Measurements from ENCODE around the gene ZMIZ1. TPM values are rescaled to one million over a fixed set of nuclear protein-coding genes. Genes with fewer than 3 reads are reported as not detected.
A peak's percentile ranks its signal among the peaks of the same experiment; 100 is the strongest.

Gene ZMIZ1
- total RNA-seq, 1 donor from 2014 or later = 84.7 TPM

DNA sequence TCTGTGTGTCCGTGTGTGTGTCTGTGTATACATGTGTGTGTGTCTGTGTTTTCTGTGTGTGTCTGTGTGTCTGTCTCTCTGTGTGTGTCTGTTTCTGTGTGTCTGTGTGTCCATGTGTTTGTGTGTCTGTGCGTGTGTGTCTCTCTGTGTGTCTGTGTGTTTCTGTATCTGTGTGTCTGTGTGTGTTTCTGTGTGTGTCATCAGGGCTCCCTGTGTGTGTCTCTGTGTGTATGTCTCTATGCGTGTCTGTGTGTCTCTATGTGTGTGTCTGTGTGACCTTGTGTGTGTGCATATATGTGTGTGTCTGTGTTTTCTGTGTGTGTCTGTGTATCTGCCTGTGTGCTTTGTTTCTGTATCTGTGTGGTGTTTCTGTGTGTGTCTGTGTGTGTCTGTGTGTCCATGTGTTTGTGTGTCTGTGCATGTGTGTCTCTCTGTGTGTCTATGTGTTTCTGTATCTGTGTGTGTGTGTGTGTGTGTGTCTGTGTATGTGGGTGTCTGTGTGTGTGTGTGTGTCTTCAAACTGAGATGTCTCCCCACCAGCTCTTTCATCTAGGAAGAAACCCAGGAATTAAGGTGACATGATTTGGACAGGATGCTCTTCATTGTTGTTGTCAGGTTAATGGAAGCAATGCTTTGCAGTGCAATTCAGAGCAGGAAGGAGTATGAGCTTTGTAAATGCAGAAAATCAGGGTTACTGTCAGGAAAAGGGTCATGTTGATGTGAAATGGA is 257.8 kb downstream of the ZMIZ1 start:
- Histone ChIP-seq H3K4me3 (no peak overlapping the region), H3K36me3 (no peaks in the 10 kb centered on the region), H3K9me3 (no peaks in the 10 kb centered on the region), H3K27ac (no peak overlapping the region), H3K27me3 (no peaks in the 10 kb centered on the region), H3K4me1 (peaks cover 18% of the 10 kb centered on the region)
- ATAC-seq (no peak), DNase-seq (no peak)
- intact Hi-C loops (cut with DNase I) = no loop called here
- TF ChIP-seq, protein P1, sequence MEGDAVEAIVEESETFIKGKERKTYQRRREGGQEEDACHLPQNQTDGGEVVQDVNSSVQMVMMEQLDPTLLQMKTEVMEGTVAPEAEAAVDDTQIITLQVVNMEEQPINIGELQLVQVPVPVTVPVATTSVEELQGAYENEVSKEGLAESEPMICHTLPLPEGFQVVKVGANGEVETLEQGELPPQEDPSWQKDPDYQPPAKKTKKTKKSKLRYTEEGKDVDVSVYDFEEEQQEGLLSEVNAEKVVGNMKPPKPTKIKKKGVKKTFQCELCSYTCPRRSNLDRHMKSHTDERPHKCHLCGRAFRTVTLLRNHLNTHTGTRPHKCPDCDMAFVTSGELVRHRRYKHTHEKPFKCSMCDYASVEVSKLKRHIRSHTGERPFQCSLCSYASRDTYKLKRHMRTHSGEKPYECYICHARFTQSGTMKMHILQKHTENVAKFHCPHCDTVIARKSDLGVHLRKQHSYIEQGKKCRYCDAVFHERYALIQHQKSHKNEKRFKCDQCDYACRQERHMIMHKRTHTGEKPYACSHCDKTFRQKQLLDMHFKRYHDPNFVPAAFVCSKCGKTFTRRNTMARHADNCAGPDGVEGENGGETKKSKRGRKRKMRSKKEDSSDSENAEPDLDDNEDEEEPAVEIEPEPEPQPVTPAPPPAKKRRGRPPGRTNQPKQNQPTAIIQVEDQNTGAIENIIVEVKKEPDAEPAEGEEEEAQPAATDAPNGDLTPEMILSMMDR (IDR thresholded peaks at IDR 0.05) = no peak

DNA sequence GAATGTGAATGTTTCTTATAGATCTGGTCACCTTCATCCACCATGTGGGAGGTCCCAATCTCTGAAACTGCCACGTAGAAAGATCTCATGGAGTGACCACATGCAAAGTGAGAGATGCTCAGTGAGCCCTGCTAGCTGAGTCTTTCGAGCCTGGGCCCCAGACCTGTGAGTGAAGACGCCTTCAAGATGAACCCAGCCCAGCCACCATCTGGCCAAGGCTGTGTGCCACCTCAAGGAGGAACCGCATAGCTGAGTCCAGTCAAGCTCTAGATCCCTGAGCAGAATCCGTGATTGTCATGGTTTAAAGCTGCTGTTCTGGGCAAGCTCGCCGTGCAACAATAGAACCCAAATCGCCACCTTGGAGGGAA is 258.3 kb downstream of the ZMIZ1 start:
- Histone ChIP-seq H3K9me3 (no peaks in the 10 kb centered on the region), H3K27ac (no peak overlapping the region), H3K36me3 (no peaks in the 10 kb centered on the region), H3K4me1 (peaks cover 13% of the 10 kb centered on the region), H3K27me3 (no peaks in the 10 kb centered on the region), H3K4me3 (no peak overlapping the region)
- TF ChIP-seq, protein P1 (IDR thresholded peaks at IDR 0.05) = no peak
- no peak for ATAC-seq
- no peak for DNase-seq
- intact Hi-C loops (cut with DNase I) = no loop called here

DNA sequence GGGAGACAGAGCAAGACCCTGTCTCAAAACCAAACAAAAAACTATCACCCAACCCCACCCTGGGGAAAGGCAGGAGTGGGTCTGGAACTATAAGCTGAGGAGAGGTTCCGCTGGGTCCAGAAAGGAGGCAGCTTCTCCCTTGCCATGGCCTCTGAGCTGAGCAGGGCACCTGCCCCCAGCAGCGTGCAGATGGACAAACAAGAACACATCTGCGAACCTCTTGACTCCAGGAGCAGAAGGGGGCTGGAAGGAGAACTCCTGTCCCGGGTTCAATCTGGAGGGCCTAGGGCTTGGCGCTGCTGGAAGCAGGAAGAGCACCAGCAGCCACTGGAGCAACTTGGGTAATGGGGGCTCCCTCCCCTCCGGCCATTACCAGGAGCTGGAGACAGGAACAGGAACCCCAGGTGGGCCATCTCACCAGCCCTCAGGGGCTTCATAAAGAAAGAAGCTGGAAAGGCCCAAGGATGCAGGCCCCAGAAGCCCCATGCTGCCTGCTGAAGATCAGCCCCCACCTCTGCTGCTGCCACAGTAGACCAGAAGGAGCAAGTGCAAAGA is 259.5 kb downstream of the ZMIZ1 start:
- TF ChIP-seq, protein P1 (IDR thresholded peaks at IDR 0.05) = no peak
- Histone ChIP-seq H3K36me3 (no peaks in the 10 kb centered on the region), H3K9me3 (no peaks in the 10 kb centered on the region), H3K4me3 (no peak overlapping the region), H3K27me3 (no peaks in the 10 kb centered on the region), H3K27ac (no peak overlapping the region), H3K4me1 (peaks cover 3% of the 10 kb centered on the region)
- ATAC-seq = no peak
- no peak for DNase-seq
- intact Hi-C loops (cut with DNase I) = no loop called here

DNA sequence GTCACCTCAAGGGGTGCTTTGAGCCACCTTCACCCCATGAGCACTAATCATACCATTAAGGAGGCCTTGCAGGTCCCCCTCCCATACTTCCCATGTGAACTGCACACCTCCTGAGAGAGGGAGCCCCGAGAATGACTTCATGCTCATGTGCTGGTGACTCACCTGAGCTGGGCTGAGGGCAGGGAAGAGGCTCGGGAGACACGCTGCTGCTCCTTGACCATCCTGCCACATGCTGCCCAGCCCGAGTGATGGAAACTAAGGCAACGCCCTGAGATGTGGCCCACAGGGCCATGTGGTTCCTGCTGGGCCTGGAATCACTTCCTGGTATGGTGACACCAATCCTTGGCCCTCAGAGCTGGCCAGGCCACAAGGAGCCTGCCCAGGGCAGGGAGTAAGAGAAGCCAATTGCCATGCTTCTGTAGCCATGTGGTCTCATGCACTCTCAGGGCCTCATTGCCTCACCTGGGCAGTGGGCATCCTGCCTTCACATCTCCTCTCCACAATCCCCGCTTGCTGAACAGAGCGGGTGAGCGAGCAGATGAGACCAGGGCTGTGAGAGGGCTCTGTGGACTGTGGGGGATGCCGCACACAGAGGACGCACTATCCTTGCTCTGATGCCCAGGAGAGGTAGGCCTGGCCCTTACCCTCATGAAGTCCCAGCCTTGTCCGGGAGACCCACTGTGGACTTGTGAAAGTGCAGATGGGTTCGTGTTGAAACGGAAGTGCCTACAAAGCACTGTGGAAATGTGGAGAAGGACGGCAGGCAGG is 260.2 kb downstream of the ZMIZ1 start:
- intact Hi-C loops (cut with DNase I) = no loop called here

DNA sequence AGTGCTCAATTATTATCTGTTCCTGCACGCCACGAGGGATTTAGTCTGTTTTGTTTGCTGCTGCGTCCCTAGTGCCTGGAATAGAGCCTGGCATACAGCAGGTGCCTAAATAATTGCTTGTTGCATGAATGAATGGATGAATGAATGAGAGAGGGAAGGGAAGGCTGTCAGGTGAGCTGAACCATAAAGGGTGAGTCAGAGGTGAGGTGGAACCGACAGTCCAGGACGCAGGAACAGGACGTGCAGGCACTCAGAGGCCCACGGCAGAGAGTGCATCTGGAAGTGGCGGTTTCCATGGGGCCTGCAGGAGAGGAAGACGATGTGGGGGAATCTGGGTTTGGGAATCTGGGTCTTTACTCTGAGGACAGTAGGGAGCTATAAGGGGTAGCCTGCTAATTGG is 260.8 kb downstream of the ZMIZ1 start:
- no peak overlapping the region for H3K4me3 ChIP-seq
- no peaks in the 10 kb centered on the region for H3K9me3 ChIP-seq
- TF ChIP-seq, protein P1 (IDR thresholded peaks at IDR 0.05) = no peak
- H3K27ac ChIP-seq = no peak overlapping the region
- no peak for DNase-seq
- no peaks in the 10 kb centered on the region for H3K36me3 ChIP-seq
- ATAC-seq = no peak
- no peaks in the 10 kb centered on the region for H3K4me1 ChIP-seq
- intact Hi-C loops (cut with DNase I) = no loop called here
- H3K27me3 ChIP-seq = no peaks in the 10 kb centered on the region

More for the DNA sequence above, 260.2 kb downstream of the ZMIZ1 start:
- Histone ChIP-seq H3K27ac (no peak overlapping the region), H3K9me3 (no peaks in the 10 kb centered on the region), H3K27me3 (no peaks in the 10 kb centered on the region), H3K4me3 (no peak overlapping the region), H3K36me3 (no peaks in the 10 kb centered on the region), H3K4me1 (no peaks in the 10 kb centered on the region)
- ATAC-seq = peak; percentile 52
- DNase-seq = no peak
- TF ChIP-seq, protein P1 (IDR thresholded peaks at IDR 0.05) = no peak
